Measurements from ENCODE around the gene TMCO4.

DNA sequence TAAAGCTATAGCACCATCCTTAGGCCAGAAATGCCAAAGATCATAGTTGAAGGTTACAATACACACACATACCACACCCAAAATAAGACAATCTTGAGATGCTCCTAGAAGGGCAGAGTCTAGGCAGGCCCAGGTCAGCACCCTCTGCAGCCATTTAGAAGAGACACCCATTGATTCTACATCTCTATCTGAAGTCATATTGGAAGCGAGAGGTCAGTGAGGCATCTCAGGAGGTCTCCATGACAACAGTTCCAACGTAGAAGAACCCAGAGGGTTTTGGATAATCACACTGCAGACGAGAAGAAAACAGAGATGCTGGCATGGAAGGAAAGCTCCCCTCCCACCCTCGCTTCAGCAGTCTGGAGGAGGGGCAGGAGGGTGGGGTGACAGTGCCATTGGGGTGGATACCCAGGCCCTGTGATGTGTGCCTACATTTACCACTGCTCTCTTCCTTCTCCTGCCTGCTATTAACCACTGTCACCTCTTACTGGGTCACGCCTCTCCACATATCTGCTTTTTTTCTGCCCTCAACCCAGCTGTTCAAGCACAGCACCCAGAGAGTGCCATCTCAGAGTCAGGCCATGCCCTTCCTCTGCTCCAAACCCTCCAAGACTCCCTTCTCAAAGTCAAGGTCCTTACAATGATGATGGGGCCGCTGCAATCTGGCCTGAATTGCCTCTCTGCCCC lies 6.2 kb downstream of the TMCO4 start:
- TF ChIP-seq, protein P1, sequence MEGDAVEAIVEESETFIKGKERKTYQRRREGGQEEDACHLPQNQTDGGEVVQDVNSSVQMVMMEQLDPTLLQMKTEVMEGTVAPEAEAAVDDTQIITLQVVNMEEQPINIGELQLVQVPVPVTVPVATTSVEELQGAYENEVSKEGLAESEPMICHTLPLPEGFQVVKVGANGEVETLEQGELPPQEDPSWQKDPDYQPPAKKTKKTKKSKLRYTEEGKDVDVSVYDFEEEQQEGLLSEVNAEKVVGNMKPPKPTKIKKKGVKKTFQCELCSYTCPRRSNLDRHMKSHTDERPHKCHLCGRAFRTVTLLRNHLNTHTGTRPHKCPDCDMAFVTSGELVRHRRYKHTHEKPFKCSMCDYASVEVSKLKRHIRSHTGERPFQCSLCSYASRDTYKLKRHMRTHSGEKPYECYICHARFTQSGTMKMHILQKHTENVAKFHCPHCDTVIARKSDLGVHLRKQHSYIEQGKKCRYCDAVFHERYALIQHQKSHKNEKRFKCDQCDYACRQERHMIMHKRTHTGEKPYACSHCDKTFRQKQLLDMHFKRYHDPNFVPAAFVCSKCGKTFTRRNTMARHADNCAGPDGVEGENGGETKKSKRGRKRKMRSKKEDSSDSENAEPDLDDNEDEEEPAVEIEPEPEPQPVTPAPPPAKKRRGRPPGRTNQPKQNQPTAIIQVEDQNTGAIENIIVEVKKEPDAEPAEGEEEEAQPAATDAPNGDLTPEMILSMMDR (conservative IDR thresholded peaks at IDR 0.05; ENCODE audit: low read length), result no peak
- no peak for TF ChIP-seq EZH2phosphoT487 (IDR thresholded peaks at IDR 0.05; ENCODE audit: borderline replicate concordance)
